Fibroblast of pulmonary artery (primary cell): ENCODE results near the gene RNU1-1.
"Not testable (repeated sequence)": the region's sequence is repeated elsewhere in the genome, so short reads cannot be mapped to it uniquely, and the experiment has no call there.

Experiments
- DNase-seq: peaks from one replicate; pipeline ENCODE4 v3.0.0-alpha.2; 2010; ENCODE audit warnings: low read depth
- H3K4me3 ChIP-seq: replicated peaks from 2 replicates; pipeline ENCODE4 v1.5.1; 2011; ENCODE audit warnings: low read depth, mild to moderate bottlenecking, control low read depth, low read length, moderate library complexity
- TF ChIP-seq, protein P1 (sequence below): IDR thresholded peaks from 2 replicates; pipeline ENCODE4 v1.5.1; 2011; ENCODE audit warnings: mild to moderate bottlenecking, control low read depth, low read length, inconsistent platforms; ENCODE audit errors: missing control alignments

RNU1-1 gene

DNA sequence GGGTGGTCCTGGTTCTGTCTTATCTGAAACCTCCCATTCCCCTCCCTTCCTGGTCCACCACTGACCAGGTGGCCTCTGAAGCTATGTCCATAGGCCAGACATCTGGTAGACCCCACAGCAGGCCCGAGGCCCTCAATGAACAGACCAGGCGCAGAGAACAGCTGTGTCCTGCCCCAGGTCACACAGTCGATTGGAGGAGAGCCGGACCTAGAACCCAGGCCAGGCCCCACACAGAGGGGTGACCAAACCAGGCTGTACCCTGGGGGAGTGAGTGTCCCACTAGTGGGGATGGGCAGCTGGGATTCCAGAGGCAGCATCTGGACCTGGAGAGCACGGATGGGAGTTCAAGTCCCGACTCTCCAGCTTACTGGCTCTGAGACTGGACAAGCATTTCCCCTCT is 29.2 kb downstream of the RNU1-1 start:
- TF ChIP-seq, protein P1, sequence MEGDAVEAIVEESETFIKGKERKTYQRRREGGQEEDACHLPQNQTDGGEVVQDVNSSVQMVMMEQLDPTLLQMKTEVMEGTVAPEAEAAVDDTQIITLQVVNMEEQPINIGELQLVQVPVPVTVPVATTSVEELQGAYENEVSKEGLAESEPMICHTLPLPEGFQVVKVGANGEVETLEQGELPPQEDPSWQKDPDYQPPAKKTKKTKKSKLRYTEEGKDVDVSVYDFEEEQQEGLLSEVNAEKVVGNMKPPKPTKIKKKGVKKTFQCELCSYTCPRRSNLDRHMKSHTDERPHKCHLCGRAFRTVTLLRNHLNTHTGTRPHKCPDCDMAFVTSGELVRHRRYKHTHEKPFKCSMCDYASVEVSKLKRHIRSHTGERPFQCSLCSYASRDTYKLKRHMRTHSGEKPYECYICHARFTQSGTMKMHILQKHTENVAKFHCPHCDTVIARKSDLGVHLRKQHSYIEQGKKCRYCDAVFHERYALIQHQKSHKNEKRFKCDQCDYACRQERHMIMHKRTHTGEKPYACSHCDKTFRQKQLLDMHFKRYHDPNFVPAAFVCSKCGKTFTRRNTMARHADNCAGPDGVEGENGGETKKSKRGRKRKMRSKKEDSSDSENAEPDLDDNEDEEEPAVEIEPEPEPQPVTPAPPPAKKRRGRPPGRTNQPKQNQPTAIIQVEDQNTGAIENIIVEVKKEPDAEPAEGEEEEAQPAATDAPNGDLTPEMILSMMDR, result no peak
- DNase-seq, result no peak

DNA sequence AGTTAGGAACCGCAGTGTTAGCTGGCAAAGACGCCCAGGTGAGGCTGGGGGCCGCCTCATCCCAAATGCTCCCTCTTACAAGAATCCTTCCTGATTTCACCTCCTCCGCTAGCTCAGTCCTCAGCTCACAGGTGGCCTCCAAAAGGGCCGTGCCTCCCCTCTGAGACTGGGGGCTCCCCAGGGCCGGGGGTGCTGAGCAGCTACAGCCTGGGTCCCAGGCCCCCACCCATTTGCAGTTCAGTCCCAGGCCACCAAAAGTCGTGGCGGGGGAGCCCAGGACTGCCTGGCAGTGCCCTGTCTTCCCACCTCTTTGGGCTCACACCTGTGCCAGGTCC is 29.6 kb downstream of the RNU1-1 start:
- no peak overlapping the region for H3K4me3 ChIP-seq
- no peak for DNase-seq
- TF ChIP-seq, protein P1, result no peak

More for the DNA sequence above, 29.2 kb downstream of the RNU1-1 start:
- no peak overlapping the region for H3K4me3 ChIP-seq

DNA sequence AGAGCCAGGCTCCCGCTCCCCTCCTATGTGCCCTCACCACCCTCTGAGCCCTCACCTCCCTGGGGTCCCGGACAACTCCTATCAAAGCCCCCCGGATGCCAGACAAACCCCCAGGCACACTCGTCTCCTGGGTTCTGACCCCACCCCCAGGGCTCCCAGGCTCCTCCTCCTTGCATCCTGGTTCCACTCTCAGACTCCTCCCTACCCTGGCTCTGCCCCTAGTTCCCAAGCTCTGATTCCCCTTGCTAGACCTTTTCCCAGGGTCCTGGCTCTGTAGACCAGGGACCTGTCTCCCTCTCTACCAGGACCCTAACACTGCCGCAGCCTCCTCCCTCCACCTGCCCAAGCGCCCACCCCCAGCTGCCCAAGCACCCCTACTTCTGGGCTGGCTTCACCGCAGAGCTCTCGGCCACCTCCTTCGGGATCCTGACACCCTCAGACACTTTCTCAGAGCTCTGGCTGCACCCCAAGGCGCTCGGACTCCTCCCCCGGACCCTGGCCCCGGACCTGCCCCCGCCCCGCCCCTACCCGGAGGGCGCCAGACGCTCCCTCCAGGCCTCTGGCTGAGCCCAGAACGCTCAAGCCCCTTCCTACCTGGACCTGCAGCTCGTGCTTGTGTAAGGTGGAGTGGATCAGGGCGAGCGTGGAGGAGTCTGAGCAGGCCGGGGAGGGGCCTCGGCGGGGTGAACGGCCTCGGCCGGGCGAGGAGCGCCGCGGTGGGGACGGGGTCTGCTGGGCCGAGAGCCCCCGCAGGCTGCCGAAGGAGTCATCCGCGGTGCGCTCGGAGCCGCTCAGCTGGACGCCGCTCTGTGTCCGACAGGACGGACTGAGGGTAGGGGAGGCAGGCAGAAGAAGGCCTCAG is 30.2 kb downstream of the RNU1-1 start:
- not testable (repeated sequence) for DNase-seq, H3K4me3 ChIP-seq

DNA sequence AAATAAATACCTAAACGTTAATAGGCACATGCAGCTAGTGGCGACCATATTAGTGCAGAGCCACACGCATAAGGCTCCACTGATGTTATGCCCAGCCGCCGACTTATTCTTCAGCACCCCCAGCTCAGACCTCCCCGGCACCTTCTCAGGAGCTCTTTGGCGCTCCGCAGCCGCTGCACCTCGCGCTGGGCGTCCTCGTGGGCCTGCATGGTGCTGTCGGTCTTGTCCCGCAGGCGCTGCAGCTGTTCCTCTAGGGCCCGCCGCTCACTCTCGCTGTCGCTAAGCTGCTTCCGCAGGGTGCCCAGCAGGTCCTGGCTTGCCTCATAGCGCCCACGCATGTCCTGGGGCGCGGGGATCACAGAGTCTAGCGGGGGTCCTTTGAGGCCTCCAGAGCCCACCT is 30.9 kb downstream of the RNU1-1 start:
- not testable (repeated sequence) for DNase-seq, H3K4me3 ChIP-seq

DNA sequence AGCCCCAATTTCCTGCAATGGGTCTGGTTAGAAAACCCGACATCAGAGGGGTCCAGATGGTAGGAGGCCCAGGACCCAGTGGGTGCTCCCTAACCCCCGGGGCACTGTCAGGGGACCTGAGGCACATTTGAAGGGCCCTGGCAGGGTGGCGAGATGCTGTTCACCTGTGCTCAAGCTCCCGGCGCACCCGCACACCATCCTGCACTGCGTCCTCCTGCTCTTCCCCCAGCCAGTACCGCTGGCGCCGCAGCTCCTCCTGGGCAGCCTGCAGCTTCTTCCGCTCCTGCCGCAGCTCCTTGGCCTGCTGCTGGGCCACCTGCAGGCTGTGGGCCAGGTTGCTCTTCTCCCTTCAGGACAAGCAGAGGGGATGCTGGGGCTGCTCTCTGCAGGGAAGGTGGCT is 36.0 kb downstream of the RNU1-1 start:
- TF ChIP-seq, protein P1, result no peak
- no peak for DNase-seq
- no peak overlapping the region for H3K4me3 ChIP-seq

DNA sequence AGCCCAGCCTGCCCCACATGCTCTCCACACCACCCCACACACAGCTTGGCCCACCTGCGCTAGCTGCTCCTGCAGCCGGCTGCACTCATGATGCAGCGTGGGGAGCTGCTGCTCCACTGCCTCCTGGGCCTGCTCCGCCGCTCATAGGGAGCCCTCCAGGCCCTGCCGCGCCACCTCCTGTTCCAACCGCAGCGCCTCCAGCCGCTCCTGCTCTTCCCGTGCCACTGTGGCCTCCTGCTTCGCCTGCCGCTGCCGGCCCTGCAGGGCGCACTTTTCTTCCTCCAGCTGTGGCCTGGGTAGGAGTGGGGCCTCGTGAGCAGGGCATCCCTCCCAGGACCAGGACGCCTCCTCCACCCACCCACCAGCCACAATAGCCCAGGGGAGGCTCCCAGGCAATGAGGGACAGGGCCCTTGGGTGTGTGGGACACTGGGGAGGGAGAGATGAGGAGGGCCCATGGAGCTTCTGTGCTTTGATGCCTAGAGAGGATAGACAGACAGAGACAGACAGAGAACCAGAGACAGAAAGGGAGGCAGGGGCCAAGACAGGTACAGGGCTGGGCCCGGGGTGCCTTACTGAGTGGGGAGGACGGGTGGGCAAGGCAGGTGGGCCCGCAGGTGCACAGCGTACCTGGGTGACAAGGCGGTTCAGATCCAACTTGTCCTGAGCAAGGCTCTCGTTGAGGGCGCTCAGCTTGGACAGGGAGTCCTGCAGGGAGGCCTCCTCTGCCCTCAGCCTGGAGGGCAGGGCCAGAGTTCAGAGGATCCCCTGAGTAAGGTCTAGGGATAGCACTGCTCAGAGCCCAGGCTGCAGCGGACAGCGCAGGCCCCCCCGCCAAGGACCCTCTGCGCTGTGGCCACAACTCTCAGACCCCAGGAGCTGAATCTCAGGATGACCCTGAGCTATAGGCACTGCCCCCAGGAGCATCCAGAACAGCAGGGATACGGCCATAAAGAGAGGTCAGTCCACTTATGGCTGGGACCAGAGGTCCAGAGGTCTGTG is 38.0 kb downstream of the RNU1-1 start:
- not testable (repeated sequence) for H3K4me3 ChIP-seq, DNase-seq

DNA sequence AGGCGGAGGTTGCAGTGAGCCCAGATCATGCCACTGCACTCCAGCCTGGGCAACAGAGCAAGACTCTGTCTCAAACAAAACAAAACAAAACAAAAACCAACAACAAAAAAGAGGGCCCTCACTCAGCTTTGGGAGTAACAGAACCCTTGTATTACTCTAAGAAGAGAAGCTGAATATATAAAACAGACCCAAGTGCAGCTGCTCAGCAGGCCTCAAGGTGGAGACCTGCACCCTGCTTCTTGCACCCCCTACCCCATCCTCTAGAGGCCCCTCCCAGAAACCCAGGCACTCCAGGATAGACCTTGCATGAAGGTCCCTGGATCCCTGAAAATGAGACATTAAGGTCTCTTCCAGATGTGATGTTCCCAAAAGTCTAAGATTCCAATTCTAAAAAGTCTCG is 39.2 kb downstream of the RNU1-1 start:
- DNase-seq, H3K4me3 ChIP-seq: not testable (repeated sequence)

DNA sequence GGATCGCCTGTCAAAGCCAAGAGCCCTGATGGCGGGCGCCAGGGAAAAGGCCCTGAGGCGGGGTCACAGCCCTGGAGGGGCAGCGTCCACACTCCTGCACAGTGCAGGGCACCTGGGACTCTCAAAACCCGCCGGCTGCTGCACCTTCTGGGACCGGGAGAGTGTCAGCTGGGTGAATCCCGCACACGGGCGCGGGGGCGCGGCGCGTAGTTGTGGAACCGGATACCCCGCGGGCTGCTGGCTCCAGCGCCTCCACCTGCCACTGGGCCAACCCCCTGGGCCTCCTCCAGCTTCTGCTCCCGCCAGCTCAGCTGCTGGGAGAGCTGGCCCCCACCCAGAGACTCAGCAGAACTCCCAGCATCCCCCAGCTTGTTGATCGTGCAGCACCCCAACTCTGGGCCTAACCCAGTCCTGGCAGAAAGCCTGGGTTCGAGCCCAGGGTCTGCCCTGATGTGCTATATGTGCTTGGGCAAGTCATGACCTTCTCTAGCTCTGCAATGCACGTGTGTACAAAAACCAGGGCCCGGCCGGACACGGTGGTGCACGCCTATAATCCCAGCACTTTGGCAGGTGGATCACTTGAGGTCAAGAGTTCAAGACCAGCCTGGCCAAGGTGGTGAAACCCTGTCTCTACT is 39.8 kb downstream of the RNU1-1 start:
- H3K4me3 ChIP-seq, result no peak overlapping the region
- DNase-seq, result no peak
- TF ChIP-seq, protein P1, result no peak
